HepG2 (cell line): ENCODE data around the gene OR56A3. TPM values are rescaled to one million over a fixed set of nuclear protein-coding genes. Genes with fewer than 3 reads are reported as not detected.

Experiments used
- CREB1 ChIP-seq, 2 experiments: fragments of 450-650 bp in 1 of 2; IDR thresholded peaks; 2 replicates each; pipeline ENCODE4 v1.6.1; 2016 to 2017; ENCODE audit warnings: control low read depth in 1 of 2, mild to moderate bottlenecking in 1 of 2, missing compliant biosample characterization in 1 of 2, missing genetic modification characterization in 1 of 2
- MEF2D ChIP-seq: sonication (generic); formaldehyde crosslinking; IDR thresholded peaks from 2 replicates; pipeline ENCODE4 v1.5.1; 2020; ENCODE audit warnings: mild to moderate bottlenecking, missing genetic modification reagents
- polyA plus RNA-seq, 8 experiments: library from polyadenylated mRNA; depleted of rRNA in 3 of 8; stranded (reverse) in 7 of 8; unstranded in 1 of 8; fragments of >200 nt; fragmentation: Illumina TruSeq in 4 of 8; extraction: Trizol in 4 of 8; gene quantifications; 2 replicates each; pipeline versions ENCODE4 v1.2.1 to v1.2.3, GENCODE V29; 2011 to 2016; ENCODE audit warnings: low read depth in 4 of 8, missing spikeins in 1 of 8, mixed read lengths in 1 of 8; ENCODE audit not compliant: insufficient read depth in 1 of 8
- total RNA-seq, 5 experiments: library from RNA; depleted of rRNA; stranded (reverse); fragments of >200 nt; fragmentation: Illumina TruSeq; extraction: Trizol; gene quantifications; 2 replicates each; pipeline ENCODE4 v1.2.3, GENCODE V29; 2016; ENCODE audit warnings: low read depth in 1 of 5
- TF ChIP-seq, protein P1 (sequence below): sonication (generic); formaldehyde crosslinking; IDR thresholded peaks from 2 replicates; pipeline ENCODE4 v1.5.0; 2020; ENCODE audit warnings: mild to moderate bottlenecking, missing genetic modification reagents
- TF ChIP-seq, protein P2 (sequence below): sonication (generic); formaldehyde crosslinking; IDR thresholded peaks from 2 replicates; pipeline ENCODE4 v1.5.1; 2020; ENCODE audit warnings: mild to moderate bottlenecking, missing genetic modification reagents, borderline replicate concordance

Gene OR56A3
- total and polyA plus RNA-seq, 2 of the 13 experiments (the other 11 are each of a cell fraction or from before 2014, with no cell fraction given) = not detected

DNA sequence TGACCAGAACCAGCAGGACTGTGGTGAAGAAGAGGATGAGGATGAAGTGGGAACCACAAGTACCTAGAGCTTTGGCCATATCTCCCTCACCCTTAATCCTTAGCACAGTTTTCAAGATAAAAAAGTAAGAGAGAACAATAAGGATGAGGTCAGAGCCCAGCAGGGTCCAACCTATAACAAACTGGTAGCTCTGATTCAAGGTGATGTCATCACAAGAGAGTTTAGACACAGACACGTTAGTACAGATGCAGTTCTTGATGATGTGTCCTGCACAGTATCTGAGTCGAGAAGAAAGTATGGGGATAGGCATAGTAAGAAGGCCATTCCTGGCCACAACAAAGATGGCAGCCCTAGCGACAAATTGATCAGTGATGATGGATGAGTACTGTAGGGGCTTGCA, 25.7 kb downstream of the OR56A3 start (continued):
- TF ChIP-seq, protein P1, sequence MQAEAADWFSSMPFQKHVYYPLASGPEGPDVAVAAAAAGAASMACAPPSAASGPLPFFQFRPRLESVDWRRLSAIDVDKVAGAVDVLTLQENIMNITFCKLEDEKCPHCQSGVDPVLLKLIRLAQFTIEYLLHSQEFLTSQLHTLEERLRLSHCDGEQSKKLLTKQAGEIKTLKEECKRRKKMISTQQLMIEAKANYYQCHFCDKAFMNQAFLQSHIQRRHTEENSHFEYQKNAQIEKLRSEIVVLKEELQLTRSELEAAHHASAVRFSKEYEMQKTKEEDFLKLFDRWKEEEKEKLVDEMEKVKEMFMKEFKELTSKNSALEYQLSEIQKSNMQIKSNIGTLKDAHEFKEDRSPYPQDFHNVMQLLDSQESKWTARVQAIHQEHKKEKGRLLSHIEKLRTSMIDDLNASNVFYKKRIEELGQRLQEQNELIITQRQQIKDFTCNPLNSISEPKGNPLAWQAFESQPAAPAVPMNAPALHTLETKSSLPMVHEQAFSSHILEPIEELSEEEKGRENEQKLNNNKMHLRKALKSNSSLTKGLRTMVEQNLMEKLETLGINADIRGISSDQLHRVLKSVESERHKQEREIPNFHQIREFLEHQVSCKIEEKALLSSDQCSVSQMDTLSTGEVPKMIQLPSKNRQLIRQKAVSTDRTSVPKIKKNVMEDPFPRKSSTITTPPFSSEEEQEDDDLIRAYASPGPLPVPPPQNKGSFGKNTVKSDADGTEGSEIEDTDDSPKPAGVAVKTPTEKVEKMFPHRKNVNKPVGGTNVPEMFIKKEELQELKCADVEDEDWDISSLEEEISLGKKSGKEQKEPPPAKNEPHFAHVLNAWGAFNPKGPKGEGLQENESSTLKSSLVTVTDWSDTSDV (CRISPR knock-in tag) = no peak
- TF ChIP-seq, protein P2, sequence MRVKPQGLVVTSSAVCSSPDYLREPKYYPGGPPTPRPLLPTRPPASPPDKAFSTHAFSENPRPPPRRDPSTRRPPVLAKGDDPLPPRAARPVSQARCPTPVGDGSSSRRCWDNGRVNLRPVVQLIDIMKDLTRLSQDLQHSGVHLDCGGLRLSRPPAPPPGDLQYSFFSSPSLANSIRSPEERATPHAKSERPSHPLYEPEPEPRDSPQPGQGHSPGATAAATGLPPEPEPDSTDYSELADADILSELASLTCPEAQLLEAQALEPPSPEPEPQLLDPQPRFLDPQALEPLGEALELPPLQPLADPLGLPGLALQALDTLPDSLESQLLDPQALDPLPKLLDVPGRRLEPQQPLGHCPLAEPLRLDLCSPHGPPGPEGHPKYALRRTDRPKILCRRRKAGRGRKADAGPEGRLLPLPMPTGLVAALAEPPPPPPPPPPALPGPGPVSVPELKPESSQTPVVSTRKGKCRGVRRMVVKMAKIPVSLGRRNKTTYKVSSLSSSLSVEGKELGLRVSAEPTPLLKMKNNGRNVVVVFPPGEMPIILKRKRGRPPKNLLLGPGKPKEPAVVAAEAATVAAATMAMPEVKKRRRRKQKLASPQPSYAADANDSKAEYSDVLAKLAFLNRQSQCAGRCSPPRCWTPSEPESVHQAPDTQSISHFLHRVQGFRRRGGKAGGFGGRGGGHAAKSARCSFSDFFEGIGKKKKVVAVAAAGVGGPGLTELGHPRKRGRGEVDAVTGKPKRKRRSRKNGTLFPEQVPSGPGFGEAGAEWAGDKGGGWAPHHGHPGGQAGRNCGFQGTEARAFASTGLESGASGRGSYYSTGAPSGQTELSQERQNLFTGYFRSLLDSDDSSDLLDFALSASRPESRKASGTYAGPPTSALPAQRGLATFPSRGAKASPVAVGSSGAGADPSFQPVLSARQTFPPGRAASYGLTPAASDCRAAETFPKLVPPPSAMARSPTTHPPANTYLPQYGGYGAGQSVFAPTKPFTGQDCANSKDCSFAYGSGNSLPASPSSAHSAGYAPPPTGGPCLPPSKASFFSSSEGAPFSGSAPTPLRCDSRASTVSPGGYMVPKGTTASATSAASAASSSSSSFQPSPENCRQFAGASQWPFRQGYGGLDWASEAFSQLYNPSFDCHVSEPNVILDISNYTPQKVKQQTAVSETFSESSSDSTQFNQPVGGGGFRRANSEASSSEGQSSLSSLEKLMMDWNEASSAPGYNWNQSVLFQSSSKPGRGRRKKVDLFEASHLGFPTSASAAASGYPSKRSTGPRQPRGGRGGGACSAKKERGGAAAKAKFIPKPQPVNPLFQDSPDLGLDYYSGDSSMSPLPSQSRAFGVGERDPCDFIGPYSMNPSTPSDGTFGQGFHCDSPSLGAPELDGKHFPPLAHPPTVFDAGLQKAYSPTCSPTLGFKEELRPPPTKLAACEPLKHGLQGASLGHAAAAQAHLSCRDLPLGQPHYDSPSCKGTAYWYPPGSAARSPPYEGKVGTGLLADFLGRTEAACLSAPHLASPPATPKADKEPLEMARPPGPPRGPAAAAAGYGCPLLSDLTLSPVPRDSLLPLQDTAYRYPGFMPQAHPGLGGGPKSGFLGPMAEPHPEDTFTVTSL (CRISPR knock-in tag) = no peak
- TF ChIP-seq CREB1 (IDR thresholded peaks at IDR 0.05) = peak; percentile 50; the same call in 1 of the 2 replicates
- TF ChIP-seq CREB1 (CRISPR knock-in tag; IDR thresholded peaks at IDR 0.05) = no peak
- no peak for TF ChIP-seq MEF2D
